H1 (cell line): ENCODE results near the gene NFIA. TPM values are rescaled to one million over a fixed set of nuclear protein-coding genes. Genes with fewer than 3 reads are reported as not detected.

Source experiments
- CEBPB ChIP-seq: IDR thresholded peaks from 2 replicates; pipeline ENCODE4 v1.6.1; 2012; ENCODE audit warnings: low read depth, low read length
- KDM4A ChIP-seq: IDR thresholded peaks from one replicate; pipeline ENCODE4 v1.7.1; 2012; ENCODE audit warnings: low read depth, mild to moderate bottlenecking, moderate library complexity, low read length, inconsistent platforms; ENCODE audit not compliant: severe bottlenecking
- NRF1 ChIP-seq: IDR thresholded peaks from 2 replicates; pipeline ENCODE4 v1.6.1; 2011; ENCODE audit warnings: mild to moderate bottlenecking, low read depth, low read length, improper control_type of control experiment
- polyA plus RNA-seq, 7 experiments: library from polyadenylated mRNA; depleted of rRNA in 3 of 7; stranded (reverse) in 5 of 7; unstranded in 2 of 7; fragments of >200 nt in 5 of 7; fragments of 200-250 nt in 2 of 7; gene quantifications; 1 replicate in 5 of 7; 2 replicates in 1 of 7; 4 replicates in 1 of 7; pipeline versions ENCODE4 v1.2.1 to v1.2.3, GENCODE V29; 2011 to 2013; ENCODE audit warnings: missing spikeins in 2 of 7, mixed read lengths in 2 of 7
- total RNA-seq: library from RNA; stranded (reverse); fragmentation: NEBNext Ultra II Directional; extraction: Animal tissue kit (Norgen Biotek cat#: 25700); gene quantifications from 2 replicates; pipeline ENCODE4 v1.2.1, GENCODE V29; 2021

The NFIA gene
- total and polyA plus RNA-seq, 2 of the 8 experiments (the other 6 are each of a cell fraction or from before 2014, with no cell fraction given) = 1.8 to 2.3 TPM

- TF ChIP-seq KDM4A (no peak), CEBPB (no peak), NRF1 (no peak)
- TF ChIP-seq, all 59 proteins: peak for 0
Observed at GRCh38 chr1:61273167-61273705, 190.9 kb downstream of the NFIA start (continued).
